Neuronal stem cell (in vitro differentiated cells): Measurements from ENCODE around the gene PRKD3. TPM values are rescaled to one million over a fixed set of nuclear protein-coding genes. Genes with fewer than 3 reads are reported as not detected.

Experiments
- DNase-seq: peaks from one replicate; pipeline ENCODE4 v3.0.0-alpha.2; 2013; ENCODE audit warnings: low spot score
- H2AFZ ChIP-seq: one replicate; pipeline ENCODE4 v1.6.1; 2013; ENCODE audit warnings: mild to moderate bottlenecking, low read length, inconsistent platforms
- H2AK5ac ChIP-seq: 2 replicates; pipeline ENCODE4 v1.6.1; 2013; ENCODE audit warnings: low read depth, mild to moderate bottlenecking, inconsistent platforms, low read length, moderate library complexity, mixed read lengths
- H2BK120ac ChIP-seq: 2 replicates; pipeline ENCODE4 v1.6.1; 2013; ENCODE audit warnings: low read depth, mild to moderate bottlenecking, inconsistent platforms, low read length, moderate library complexity, mixed read lengths
- H2BK12ac ChIP-seq: one replicate; pipeline ENCODE4 v1.6.1; 2013; ENCODE audit warnings: low read length, inconsistent platforms
- H2BK15ac ChIP-seq: 2 replicates; pipeline ENCODE4 v1.6.1; 2013; ENCODE audit warnings: mild to moderate bottlenecking, low read length, inconsistent platforms, mixed read lengths
- H2BK5ac ChIP-seq: one replicate; pipeline ENCODE4 v1.6.1; 2013; ENCODE audit warnings: inconsistent platforms, mild to moderate bottlenecking, low read length, moderate library complexity
- H3K14ac ChIP-seq: one replicate; pipeline ENCODE4 v1.6.1; 2013; ENCODE audit warnings: low read length, inconsistent platforms
- H3K18ac ChIP-seq: 2 replicates; pipeline ENCODE4 v1.6.1; 2013; ENCODE audit warnings: low read length, inconsistent platforms
- H3K23ac ChIP-seq: 2 replicates; pipeline ENCODE4 v1.6.1; 2013; ENCODE audit warnings: low read depth, mild to moderate bottlenecking, mixed read lengths, low read length, inconsistent platforms; ENCODE audit not compliant: poor library complexity
- H3K27ac ChIP-seq: replicated peaks from 3 replicates; pipeline ENCODE4 v1.5.1; 2013; ENCODE audit warnings: low read length, inconsistent platforms
- H3K27me3 ChIP-seq, 3 experiments: 2 replicates each; pipeline ENCODE4 v1.6.1; 2013; ENCODE audit warnings: low read length in 3 of 3, mild to moderate bottlenecking in 2 of 3, inconsistent platforms in 1 of 3, low read depth in 1 of 3, mixed read lengths in 1 of 3, moderate library complexity in 1 of 3; ENCODE audit not compliant: control insufficient read depth in 3 of 3, insufficient read depth in 3 of 3
- H3K36me3 ChIP-seq, 2 donors: replicated peaks in 1 of 2; 2 replicates each; pipeline ENCODE4 v1.6.1; 2013; ENCODE audit warnings: low read length in 2 of 2; ENCODE audit not compliant: control insufficient read depth in 2 of 2, insufficient read depth in 2 of 2
- H3K4ac ChIP-seq: 2 replicates; pipeline ENCODE4 v1.6.1; 2013; ENCODE audit warnings: inconsistent platforms, mild to moderate bottlenecking, low read length, moderate library complexity
- H3K4me1 ChIP-seq, 2 donors: 1 replicate in 1 of 2; 2 replicates in 1 of 2; pipeline ENCODE4 v1.6.1; 2013; ENCODE audit warnings: low read length in 2 of 2, low read depth in 1 of 2; ENCODE audit not compliant: control insufficient read depth in 2 of 2, insufficient read depth in 1 of 2
- H3K4me2 ChIP-seq: one replicate; pipeline ENCODE4 v1.6.1; 2013; ENCODE audit warnings: mild to moderate bottlenecking, low read length, inconsistent platforms; ENCODE audit not compliant: insufficient read depth, poor library complexity, severe bottlenecking
- H3K4me3 ChIP-seq, 2 donors: 2 replicates each; pipeline ENCODE4 v1.5.1; 2013; ENCODE audit warnings: low read length in 2 of 2, mild to moderate bottlenecking in 2 of 2, inconsistent platforms in 1 of 2, moderate library complexity in 1 of 2
- H3K79me1 ChIP-seq: one replicate; pipeline ENCODE4 v1.6.1; 2013; ENCODE audit warnings: low read depth, mild to moderate bottlenecking, inconsistent platforms, low read length, moderate library complexity
- H3K9ac ChIP-seq: one replicate; pipeline ENCODE4 v1.6.1; 2013; ENCODE audit warnings: mild to moderate bottlenecking, low read depth, low read length, inconsistent platforms; ENCODE audit not compliant: poor library complexity
- H3K9me3 ChIP-seq, 2 donors: replicated peaks in 1 of 2; 2 replicates each; pipeline versions ENCODE3 to v1.6.1; 2013; ENCODE audit warnings: low read length in 2 of 2, mild to moderate bottlenecking in 2 of 2, inconsistent platforms in 1 of 2, low read depth in 1 of 2, mixed read lengths in 1 of 2, moderate library complexity in 1 of 2; ENCODE audit not compliant: control insufficient read depth in 2 of 2, insufficient read depth in 1 of 2
- H4K8ac ChIP-seq: one replicate; pipeline ENCODE4 v1.6.1; 2013; ENCODE audit warnings: low read depth, mild to moderate bottlenecking, inconsistent platforms, low read length, moderate library complexity
- H4K91ac ChIP-seq: one replicate; pipeline ENCODE4 v1.6.1; 2013; ENCODE audit warnings: low read length, low read depth, mild to moderate bottlenecking, inconsistent platforms; ENCODE audit not compliant: poor library complexity
- WGBS, 2 donors: extraction: QIAGEN DNeasy Blood & Tissue Kit; methylation state at CpG; one replicate each; pipeline ENCODE4 v1.1.7; 2013; ENCODE audit warnings: missing lambda C conversion rate in 2 of 2, mixed read lengths in 1 of 2; ENCODE audit not compliant: insufficient read length in 2 of 2, insufficient replicate concordance in 1 of 2; ENCODE audit errors: extremely low coverage in 2 of 2; 5-methylcytosine and 5-hydroxymethylcytosine counted together
- small RNA-seq: library from polyadenylated mRNA; stranded (forward); fragments of <200 nt; extraction: miRNeasy Mini kit (QIAGEN cat#:217004); gene quantifications from one replicate; pipeline ENCODE3, GENCODE V24; 2013; ENCODE audit not compliant: insufficient read depth

The PRKD3 gene

GRCh38 chr2:37281916-37282315 lies 42.7 kb downstream of the PRKD3 start:
- H3K79me1 ChIP-seq, result no peaks in the 10 kb centered on the region
- no peak overlapping the region for H2AFZ ChIP-seq
- H3K18ac ChIP-seq, result no peak overlapping the region
- no peak overlapping the region for H3K9ac ChIP-seq
- no peak overlapping the region for H3K23ac ChIP-seq
- H2BK15ac ChIP-seq, result no peak overlapping the region
- H3K4me2 ChIP-seq, result no peak overlapping the region
- no peak overlapping the region for H2BK12ac ChIP-seq
- no peak overlapping the region for H2BK5ac ChIP-seq
- peaks cover 6 to 97% of the 10 kb centered on the region in 2 donors for H3K36me3 ChIP-seq
- no peaks in the 10 kb centered on the region for H3K9me3 ChIP-seq
- H2AK5ac ChIP-seq, result no peak overlapping the region
- H4K8ac ChIP-seq, result no peak overlapping the region
- no peaks in the 10 kb centered on the region for H3K4me1 ChIP-seq
- H3K4me3 ChIP-seq, result no peak overlapping the region
- no CpG with 5 or more reads among the region's 1 CpG for WGBS, 2 donors
- H3K27ac ChIP-seq, result no peak overlapping the region
- no peak overlapping the region for H3K4ac ChIP-seq
- H2BK120ac ChIP-seq, result no peak overlapping the region
- H4K91ac ChIP-seq, result no peak overlapping the region
- H3K14ac ChIP-seq, result no peak overlapping the region
- no peak for DNase-seq
- no peaks in the 10 kb centered on the region for H3K27me3 ChIP-seq

GRCh38 chr2:37276291-37276690 lies 48.3 kb downstream of the PRKD3 start:
- Histone ChIP-seq H2BK12ac (no peak overlapping the region), H3K23ac (no peak overlapping the region), H2BK120ac (no peak overlapping the region), H4K91ac (no peak overlapping the region), H3K27ac (no peak overlapping the region), H3K27me3 (no peaks in the 10 kb centered on the region), H2BK5ac (no peak overlapping the region), H3K14ac (no peak overlapping the region), H3K79me1 (no peaks in the 10 kb centered on the region), H4K8ac (no peak overlapping the region), H3K18ac (no peak overlapping the region), H3K4me2 (no peak overlapping the region), H3K4me1 (no peaks in the 10 kb centered on the region), H2AK5ac (no peak overlapping the region), H2AFZ (no peak overlapping the region), H3K4ac (no peak overlapping the region), H3K9ac (no peak overlapping the region), H3K4me3 (no peak overlapping the region), H3K9me3 (no peaks in the 10 kb centered on the region), H3K36me3 (peaks cover 13 to 98% of the 10 kb centered on the region in 2 donors), H2BK15ac (no peak overlapping the region)
- no CpG with 5 or more reads among the region's 2 CpGs for WGBS, 2 donors
- no peak for DNase-seq

Small RNA genes lying within 50 kb of the gene (small RNA-seq; reads per million reads assigned to genes)
- not detected for gene RNU6-939P
